Naive thymus-derived CD4-positive, alpha-beta T cell (primary cell): ENCODE results near the gene CAMK2D. TPM values are rescaled to one million over a fixed set of nuclear protein-coding genes. Genes with fewer than 3 reads are reported as not detected.

Experiments
- ATAC-seq: fragments of 150-1000 bp; cut with Tn5 transposase; 2 replicates; pipeline ENCODE4 v1.10.0; 2021; ENCODE audit warnings: mild to moderate bottlenecking, moderate library complexity
- CTCF ChIA-PET: fragments of 350-600 bp; sonication (Branson Sonifier 250); formaldehyde crosslinking; loops from one replicate; lab custom pipeline; 2021; ENCODE audit warnings: antibody characterized with exemption; lab: Charles Lee
- POLR2A ChIA-PET: fragments of 350-600 bp; sonication (Branson Sonifier 250); formaldehyde crosslinking; loops from one replicate; lab custom pipeline; 2021; ENCODE audit warnings: antibody characterized with exemption, inconsistent platforms; lab: Charles Lee
- DNase-seq, 9 donors: peaks; one replicate each; pipeline versions ENCODE4 v3.0.0 to v3.0.0-alpha.2; 2020 to 2022; ENCODE audit warnings: mixed read lengths in 1 of 9
- H3K27ac ChIP-seq: one replicate; pipeline ENCODE4 v1.7.0; 2013; ENCODE audit warnings: mild to moderate bottlenecking, low read depth, low read length, moderate library complexity
- H3K27me3 ChIP-seq, 2 donors: one replicate each; pipeline ENCODE4 v1.7.0; 2013; ENCODE audit warnings: low read length in 2 of 2, mild to moderate bottlenecking in 2 of 2, moderate library complexity in 2 of 2; ENCODE audit not compliant: control insufficient read depth in 2 of 2, insufficient read depth in 2 of 2
- H3K36me3 ChIP-seq, 3 experiments: 1 replicate in 2 of 3; 2 replicates in 1 of 3; pipeline ENCODE4 v1.7.0; 2013; ENCODE audit warnings: low read length in 3 of 3, mild to moderate bottlenecking in 3 of 3, moderate library complexity in 1 of 3; ENCODE audit not compliant: insufficient read depth in 3 of 3, control insufficient read depth in 2 of 3
- H3K4me1 ChIP-seq, 2 donors: one replicate each; pipeline ENCODE4 v1.7.0; 2013; ENCODE audit warnings: low read length in 2 of 2, mild to moderate bottlenecking in 2 of 2, moderate library complexity in 1 of 2; ENCODE audit not compliant: control insufficient read depth in 2 of 2, insufficient read depth in 2 of 2
- H3K4me3 ChIP-seq: 2 replicates; pipeline ENCODE4 v1.7.0; 2013; ENCODE audit warnings: mild to moderate bottlenecking, low read length
- H3K9me3 ChIP-seq, 3 experiments: 1 replicate in 2 of 3; 2 replicates in 1 of 3; pipeline ENCODE4 v1.7.0; 2013; ENCODE audit warnings: low read length in 3 of 3; ENCODE audit not compliant: control insufficient read depth in 2 of 3
- H3K27ac Mint-ChIP-seq, 9 donors: one replicate each; pipeline ENCODE4 v1.8.0; 2020 to 2022; ENCODE audit warnings: mixed read lengths in 9 of 9, mild to moderate bottlenecking in 8 of 9, moderate library complexity in 5 of 9, inconsistent platforms in 2 of 9
- H3K27me3 Mint-ChIP-seq, 5 donors: one replicate each; pipeline ENCODE4 v1.8.0; 2021 to 2022; ENCODE audit warnings: mixed read lengths in 5 of 5, mild to moderate bottlenecking in 1 of 5
- H3K36me3 Mint-ChIP-seq, 5 donors: one replicate each; pipeline ENCODE4 v1.8.0; 2020 to 2022; ENCODE audit warnings: mixed read lengths in 5 of 5, mild to moderate bottlenecking in 3 of 5, inconsistent platforms in 1 of 5
- H3K4me1 Mint-ChIP-seq, 7 donors: one replicate each; pipeline ENCODE4 v1.8.0; 2020 to 2022; ENCODE audit warnings: mixed read lengths in 7 of 7, mild to moderate bottlenecking in 3 of 7, inconsistent platforms in 1 of 7
- H3K4me3 Mint-ChIP-seq, 10 donors: one replicate each; pipeline ENCODE4 v1.8.0; 2020 to 2022; ENCODE audit warnings: mild to moderate bottlenecking in 10 of 10, mixed read lengths in 10 of 10, moderate library complexity in 6 of 10, inconsistent platforms in 2 of 10
- H3K9me3 Mint-ChIP-seq, 11 donors: one replicate each; pipeline ENCODE4 v1.8.0; 2020 to 2022; ENCODE audit warnings: mixed read lengths in 11 of 11, mild to moderate bottlenecking in 4 of 11, inconsistent platforms in 1 of 11, moderate library complexity in 1 of 11
- intact Hi-C, 2 donors: fragments of 100-400 bp; cut with micrococcal nuclease; formaldehyde crosslinking; loops; one replicate each; pipeline ENCODE4 v1.15.1; 2023
- polyA plus RNA-seq, 2 donors: library from polyadenylated mRNA; unstranded; fragments of 300-500 nt; fragmentation: Illumina TruSeq; gene quantifications; one replicate each; pipeline ENCODE4 v1.2.3, GENCODE V29; 2021
- total RNA-seq, 6 experiments: library from RNA in 5 of 6; stranded (reverse) in 5 of 6; gene quantifications; 1 replicate in 5 of 6; 2 replicates in 1 of 6; pipeline ENCODE4 v1.2.3 and lab custom pipeline; 2021 to 2026

The CAMK2D gene
- total and polyA plus RNA-seq, 7 experiments from 2014 or later = 13.5 to 41.2 (median 36.1) TPM

- intact Hi-C loops = no loop called here
- POLR2A ChIA-PET = no interaction called here
- no peaks in the 10 kb centered on the region for H3K9me3 ChIP-seq
- peaks cover 0 to 28% (median 5%) of the 10 kb centered on the region in 3 experiments for H3K36me3 ChIP-seq
- H3K27ac ChIP-seq = no peak overlapping the region
- no peak overlapping the region for H3K4me3 Mint-ChIP-seq
- no peaks in the 10 kb centered on the region for H3K27me3 Mint-ChIP-seq
- ATAC-seq = no peak
- peaks cover 0 to 54% (median 30%) of the 10 kb centered on the region in 5 donors for H3K36me3 Mint-ChIP-seq
- DNase-seq = no peak
- no peak overlapping the region for H3K27ac Mint-ChIP-seq
- H3K9me3 Mint-ChIP-seq = no peaks in the 10 kb centered on the region
- no peak overlapping the region for H3K4me3 ChIP-seq
- H3K27me3 ChIP-seq = no peaks in the 10 kb centered on the region
- H3K4me1 ChIP-seq = no peaks in the 10 kb centered on the region
- H3K4me1 Mint-ChIP-seq = peaks cover 0 to 5% (median 0%) of the 10 kb centered on the region in 7 donors
- CTCF ChIA-PET = no interaction called here
These were observed 299.3 kb downstream of the CAMK2D start for GRCh38 chr4:113462286-113462685.

DNA sequence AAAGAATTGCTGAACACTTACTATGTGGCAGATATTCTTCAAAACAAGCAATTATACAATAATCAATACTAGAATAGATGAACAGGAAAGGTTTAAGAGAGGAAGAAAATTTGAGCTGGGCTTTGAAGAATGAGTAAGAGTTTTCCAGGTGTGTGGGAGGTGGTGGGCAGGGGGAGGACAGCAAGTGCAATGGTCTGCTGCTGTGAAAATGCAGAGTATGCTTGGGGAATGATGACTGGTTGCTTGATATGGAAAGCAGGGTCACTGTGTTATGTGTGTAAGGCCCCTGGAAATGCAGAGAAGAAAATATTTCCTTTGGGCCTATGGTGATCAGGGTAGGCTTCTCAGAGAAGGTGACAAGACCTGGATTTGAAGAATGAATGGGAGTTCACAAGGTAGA lies 300.3 kb downstream of the CAMK2D start:
- Mint-ChIP-seq H3K9me3 (no peaks in the 10 kb centered on the region), H3K36me3 (peaks cover 0 to 60% (median 38%) of the 10 kb centered on the region in 5 donors), H3K4me3 (no peak overlapping the region), H3K27ac (peak overlapping the region in 2 of 9 donors; percentile 28 to 86), H3K27me3 (no peaks in the 10 kb centered on the region), H3K4me1 (peaks cover 0 to 5% (median 0%) of the 10 kb centered on the region in 7 donors)
- Histone ChIP-seq H3K4me3 (no peak overlapping the region), H3K4me1 (no peaks in the 10 kb centered on the region), H3K9me3 (no peaks in the 10 kb centered on the region), H3K36me3 (peaks cover 0 to 36% (median 12%) of the 10 kb centered on the region in 3 experiments), H3K27me3 (no peaks in the 10 kb centered on the region), H3K27ac (no peak overlapping the region)
- no peak for ATAC-seq
- intact Hi-C loops = no loop called here
- POLR2A ChIA-PET = no interaction called here
- CTCF ChIA-PET = no interaction called here
- DNase-seq = no peak

DNA sequence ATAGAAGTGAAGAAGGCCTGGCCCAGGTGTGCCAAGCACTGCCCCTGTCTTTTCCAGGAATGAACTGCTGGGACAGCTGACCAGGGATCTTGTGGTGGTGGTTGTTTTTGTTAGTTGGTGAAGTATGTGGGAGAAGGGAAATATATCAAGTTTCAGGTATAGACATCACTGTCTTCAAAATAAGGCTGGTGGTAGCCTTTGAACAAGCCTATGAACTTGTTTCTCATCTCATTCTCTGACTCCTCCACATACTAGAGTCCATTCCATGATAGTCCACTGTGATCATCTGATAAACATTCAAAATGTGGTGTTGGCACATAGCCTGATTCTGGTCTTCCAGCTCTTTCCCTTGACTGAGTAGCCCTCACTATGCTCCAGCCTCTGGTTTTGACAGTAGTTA lies 303.7 kb downstream of the CAMK2D start:
- POLR2A ChIA-PET = no interaction called here
- H3K27ac ChIP-seq = no peak overlapping the region
- intact Hi-C loops = no loop called here
- H3K4me3 ChIP-seq = no peak overlapping the region
- no peaks in the 10 kb centered on the region for H3K27me3 ChIP-seq
- Mint-ChIP-seq H3K27me3 (no peaks in the 10 kb centered on the region), H3K36me3 (peaks cover 0 to 63% (median 34%) of the 10 kb centered on the region in 5 donors), H3K27ac (peak overlapping the region in 1 of 9 donors; percentile 23), H3K9me3 (no peaks in the 10 kb centered on the region), H3K4me3 (no peak overlapping the region), H3K4me1 (peaks cover 0 to 6% (median 0%) of the 10 kb centered on the region in 7 donors)
- H3K9me3 ChIP-seq = no peaks in the 10 kb centered on the region
- DNase-seq (no peak), ATAC-seq (no peak)
- peaks cover 0 to 39% (median 9%) of the 10 kb centered on the region in 3 experiments for H3K36me3 ChIP-seq
- H3K4me1 ChIP-seq = no peaks in the 10 kb centered on the region
- CTCF ChIA-PET = no interaction called here

- POLR2A ChIA-PET = no interaction called here
- H3K27me3 ChIP-seq = no peaks in the 10 kb centered on the region
- H3K27ac Mint-ChIP-seq = no peak overlapping the region
- no peak overlapping the region for H3K4me3 Mint-ChIP-seq
- no peaks in the 10 kb centered on the region for H3K9me3 Mint-ChIP-seq
- DNase-seq (no peak), ATAC-seq (no peak)
- H3K36me3 Mint-ChIP-seq = peaks cover 0 to 60% (median 34%) of the 10 kb centered on the region in 5 donors
- no peaks in the 10 kb centered on the region for H3K27me3 Mint-ChIP-seq
- CTCF ChIA-PET = no interaction called here
- intact Hi-C loops = no loop called here
- H3K4me1 Mint-ChIP-seq = peaks cover 0 to 6% (median 0%) of the 10 kb centered on the region in 7 donors
- no peak overlapping the region for H3K4me3 ChIP-seq
- H3K4me1 ChIP-seq = no peaks in the 10 kb centered on the region
- no peak overlapping the region for H3K27ac ChIP-seq
- H3K9me3 ChIP-seq = no peaks in the 10 kb centered on the region
- H3K36me3 ChIP-seq = peaks cover 0 to 39% (median 9%) of the 10 kb centered on the region in 3 experiments
These were observed 304.4 kb downstream of the CAMK2D start for GRCh38 chr4:113457121-113457520.

DNA sequence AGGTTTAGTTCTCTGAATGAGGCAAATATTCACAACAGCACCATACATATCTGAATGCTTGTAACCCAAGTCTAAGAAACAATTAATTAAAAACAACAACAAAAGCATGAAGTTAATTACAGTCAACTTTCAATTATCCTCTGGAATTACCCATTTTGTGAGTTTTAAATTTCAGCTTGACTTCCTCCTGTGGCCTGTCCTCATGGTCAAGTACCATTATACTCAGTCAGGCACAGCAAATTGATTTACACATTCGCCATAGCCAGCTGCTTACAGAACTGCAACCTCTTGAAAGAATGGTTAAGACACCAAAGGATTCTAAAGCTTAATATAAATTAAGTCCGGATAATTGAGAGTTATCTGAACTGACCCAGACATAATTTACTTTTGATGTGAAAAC lies 306.5 kb downstream of the CAMK2D start:
- no peak for ATAC-seq

DNA sequence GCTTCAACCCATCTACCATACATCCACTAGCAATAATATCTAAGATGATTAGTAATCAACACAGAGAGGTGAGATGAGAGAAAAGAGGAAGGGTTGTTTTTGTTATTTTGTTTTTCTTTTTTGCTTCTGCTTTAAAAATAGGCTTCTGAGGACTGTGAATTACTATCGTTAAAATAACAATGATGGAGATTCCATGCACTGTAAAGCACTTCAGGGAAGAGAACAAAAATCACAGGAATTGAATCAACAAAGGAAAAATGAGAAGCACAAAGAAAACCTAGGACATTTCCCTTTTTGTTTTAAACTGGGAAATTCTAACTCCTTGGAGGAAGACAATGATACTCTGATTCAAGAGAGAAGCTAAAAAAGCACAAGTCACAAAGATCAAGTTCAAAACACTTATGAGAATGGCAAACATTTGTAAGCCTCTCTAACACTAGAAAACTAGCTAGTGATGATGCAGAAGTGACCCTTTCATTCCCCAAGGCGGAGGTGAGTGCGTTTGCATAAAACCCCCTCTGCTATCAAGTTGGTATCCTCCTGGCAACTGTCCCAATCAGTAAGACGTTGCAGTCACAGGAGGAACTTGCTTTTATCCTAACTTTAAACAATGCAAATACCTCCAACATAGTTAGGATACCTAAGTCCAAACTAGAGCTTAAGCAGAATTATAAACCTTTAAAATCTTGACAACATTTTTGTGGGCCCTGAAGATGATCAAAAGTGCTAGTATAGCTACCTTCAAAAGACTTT lies 308.5 kb downstream of the CAMK2D start:
- H3K36me3 Mint-ChIP-seq = peaks cover 0 to 49% (median 30%) of the 10 kb centered on the region in 5 donors
- ATAC-seq = no peak
- no peak overlapping the region for H3K4me3 ChIP-seq
- no peaks in the 10 kb centered on the region for H3K9me3 Mint-ChIP-seq
- no peak overlapping the region for H3K27ac ChIP-seq
- H3K36me3 ChIP-seq = peaks cover 0 to 21% (median 9%) of the 10 kb centered on the region in 3 experiments
- H3K4me1 ChIP-seq = no peaks in the 10 kb centered on the region
- no peaks in the 10 kb centered on the region for H3K27me3 ChIP-seq
- no peak overlapping the region for H3K4me3 Mint-ChIP-seq
- DNase-seq = no peak
- no peaks in the 10 kb centered on the region for H3K9me3 ChIP-seq
- H3K4me1 Mint-ChIP-seq = peaks cover 0 to 3% (median 0%) of the 10 kb centered on the region in 7 donors
- POLR2A ChIA-PET = no interaction called here
- H3K27me3 Mint-ChIP-seq = no peaks in the 10 kb centered on the region
- peak overlapping the region in 1 of 9 donors; percentile 24 for H3K27ac Mint-ChIP-seq
- intact Hi-C loops = no loop called here
- CTCF ChIA-PET = no interaction called here

More for the DNA sequence above, 306.5 kb downstream of the CAMK2D start:
- peaks cover 0 to 3% (median 0%) of the 10 kb centered on the region in 7 donors for H3K4me1 Mint-ChIP-seq
- H3K4me1 ChIP-seq = no peaks in the 10 kb centered on the region
- H3K27me3 ChIP-seq = no peaks in the 10 kb centered on the region
- H3K27ac ChIP-seq = no peak overlapping the region
- no peak for DNase-seq
- peaks cover 0 to 59% (median 32%) of the 10 kb centered on the region in 5 donors for H3K36me3 Mint-ChIP-seq
- H3K9me3 ChIP-seq = no peaks in the 10 kb centered on the region
- H3K4me3 Mint-ChIP-seq = no peak overlapping the region
- no peaks in the 10 kb centered on the region for H3K9me3 Mint-ChIP-seq
- POLR2A ChIA-PET = no interaction called here
- CTCF ChIA-PET = no interaction called here
- H3K27ac Mint-ChIP-seq = no peak overlapping the region
- no peak overlapping the region for H3K4me3 ChIP-seq
- H3K36me3 ChIP-seq = peaks cover 0 to 28% (median 9%) of the 10 kb centered on the region in 3 experiments
- intact Hi-C loops = no loop called here
- no peaks in the 10 kb centered on the region for H3K27me3 Mint-ChIP-seq

- Histone ChIP-seq H3K27me3 (no peaks in the 10 kb centered on the region), H3K36me3 (peaks cover 0 to 14% (median 6%) of the 10 kb centered on the region in 3 experiments), H3K4me1 (no peaks in the 10 kb centered on the region), H3K9me3 (no peaks in the 10 kb centered on the region), H3K4me3 (no peak overlapping the region), H3K27ac (no peak overlapping the region)
- peaks cover 0 to 1% (median 0%) of the 10 kb centered on the region in 11 donors for H3K9me3 Mint-ChIP-seq
- no peak overlapping the region for H3K27ac Mint-ChIP-seq
- intact Hi-C loops = no loop called here
- H3K27me3 Mint-ChIP-seq = no peaks in the 10 kb centered on the region
- no peak overlapping the region for H3K4me3 Mint-ChIP-seq
- CTCF ChIA-PET = no interaction called here
- H3K36me3 Mint-ChIP-seq = peaks cover 0 to 40% (median 22%) of the 10 kb centered on the region in 5 donors
- no peak for DNase-seq
- no peak for ATAC-seq
- POLR2A ChIA-PET = no interaction called here
- H3K4me1 Mint-ChIP-seq = peaks cover 0 to 3% (median 0%) of the 10 kb centered on the region in 7 donors
These were observed 309.4 kb downstream of the CAMK2D start for GRCh38 chr4:113452152-113452551.
